MM.1S (cell line): ENCODE data around the gene FOXP1.

ENCODE experiments used
- DNase-seq: peaks from one replicate; pipeline ENCODE4 v3.0.0-alpha.2; 2015
- H2AFZ ChIP-seq: fragments of 300-600 bp; sonication (generic); 2 replicates; pipeline ENCODE4 v1.6.0; 2016; ENCODE audit warnings: antibody characterized with exemption, low read length
- H3F3A ChIP-seq: fragments of 300-600 bp; sonication (generic); 2 replicates; pipeline ENCODE4 v1.6.1; 2016; ENCODE audit warnings: mild to moderate bottlenecking, antibody characterized with exemption, low read length, moderate library complexity, mixed read lengths; ENCODE audit not compliant: insufficient read depth
- H3K27ac ChIP-seq: fragments of 300-600 bp; sonication (generic); 2 replicates; pipeline ENCODE4 v1.5.1; 2016; ENCODE audit warnings: mild to moderate bottlenecking, low read length
- H3K27me3 ChIP-seq: fragments of 300-600 bp; sonication (generic); replicated peaks from 2 replicates; pipeline ENCODE4 v1.6.0; 2016; ENCODE audit warnings: low read length; ENCODE audit not compliant: insufficient read depth
- H3K36me3 ChIP-seq: fragments of 300-600 bp; sonication (generic); replicated peaks from 2 replicates; pipeline ENCODE4 v1.6.1; 2016; ENCODE audit warnings: mild to moderate bottlenecking, low read length, mixed read lengths; ENCODE audit not compliant: insufficient read depth
- H3K4me1 ChIP-seq: fragments of 300-600 bp; sonication (generic); 2 replicates; pipeline ENCODE4 v1.6.1; 2016; ENCODE audit warnings: low read length, mixed read lengths
- H3K4me2 ChIP-seq: fragments of 300-600 bp; sonication (generic); 2 replicates; pipeline ENCODE4 v1.6.0; 2016; ENCODE audit warnings: low read depth, low read length
- H3K4me3 ChIP-seq: fragments of 300-600 bp; sonication (generic); 2 replicates; pipeline ENCODE4 v1.5.1; 2016; ENCODE audit warnings: low read length, mixed read lengths
- H3K79me2 ChIP-seq: fragments of 300-600 bp; sonication (generic); 2 replicates; pipeline ENCODE4 v1.6.1; 2016; ENCODE audit warnings: mixed run types, low read length, mixed read lengths
- H3K9ac ChIP-seq: fragments of 300-600 bp; sonication (generic); 2 replicates; pipeline ENCODE4 v1.6.1; 2016; ENCODE audit warnings: low read length, mixed read lengths
- H3K9me2 ChIP-seq: fragments of 300-600 bp; sonication (generic); replicated peaks from 2 replicates; pipeline ENCODE4 v1.6.1; 2016; ENCODE audit warnings: mild to moderate bottlenecking, low read length, mixed read lengths; ENCODE audit not compliant: insufficient read depth
- H3K9me3 ChIP-seq: fragments of 300-600 bp; sonication (generic); replicated peaks from 2 replicates; pipeline ENCODE4 v1.6.1; 2016; ENCODE audit warnings: mild to moderate bottlenecking, low read length, mixed read lengths; ENCODE audit not compliant: insufficient read depth
- H4K20me1 ChIP-seq: fragments of 300-600 bp; sonication (generic); 2 replicates; pipeline ENCODE4 v1.6.1; 2016; ENCODE audit warnings: mild to moderate bottlenecking, low read length, moderate library complexity, mixed read lengths; ENCODE audit not compliant: insufficient read depth
- EZH2 ChIP-seq: fragments of 300-600 bp; sonication (generic); optimal IDR thresholded peaks from 2 replicates; pipeline ENCODE3; 2017; ENCODE audit warnings: low read depth, mild to moderate bottlenecking, antibody characterized with exemption, low read length, mixed read lengths
- EZH2phosphoT487 ChIP-seq: fragments of 300-600 bp; sonication (generic); IDR thresholded peaks from 2 replicates; pipeline ENCODE4 v1.6.1; 2018; ENCODE audit warnings: antibody characterized with exemption, low read length
- TF ChIP-seq, protein P1 (sequence below): fragments of 300-600 bp; sonication (generic); IDR thresholded peaks from 2 replicates; pipeline ENCODE4 v1.5.1; 2016; ENCODE audit warnings: antibody characterized with exemption, low read length, mixed read lengths

Gene FOXP1

DNA sequence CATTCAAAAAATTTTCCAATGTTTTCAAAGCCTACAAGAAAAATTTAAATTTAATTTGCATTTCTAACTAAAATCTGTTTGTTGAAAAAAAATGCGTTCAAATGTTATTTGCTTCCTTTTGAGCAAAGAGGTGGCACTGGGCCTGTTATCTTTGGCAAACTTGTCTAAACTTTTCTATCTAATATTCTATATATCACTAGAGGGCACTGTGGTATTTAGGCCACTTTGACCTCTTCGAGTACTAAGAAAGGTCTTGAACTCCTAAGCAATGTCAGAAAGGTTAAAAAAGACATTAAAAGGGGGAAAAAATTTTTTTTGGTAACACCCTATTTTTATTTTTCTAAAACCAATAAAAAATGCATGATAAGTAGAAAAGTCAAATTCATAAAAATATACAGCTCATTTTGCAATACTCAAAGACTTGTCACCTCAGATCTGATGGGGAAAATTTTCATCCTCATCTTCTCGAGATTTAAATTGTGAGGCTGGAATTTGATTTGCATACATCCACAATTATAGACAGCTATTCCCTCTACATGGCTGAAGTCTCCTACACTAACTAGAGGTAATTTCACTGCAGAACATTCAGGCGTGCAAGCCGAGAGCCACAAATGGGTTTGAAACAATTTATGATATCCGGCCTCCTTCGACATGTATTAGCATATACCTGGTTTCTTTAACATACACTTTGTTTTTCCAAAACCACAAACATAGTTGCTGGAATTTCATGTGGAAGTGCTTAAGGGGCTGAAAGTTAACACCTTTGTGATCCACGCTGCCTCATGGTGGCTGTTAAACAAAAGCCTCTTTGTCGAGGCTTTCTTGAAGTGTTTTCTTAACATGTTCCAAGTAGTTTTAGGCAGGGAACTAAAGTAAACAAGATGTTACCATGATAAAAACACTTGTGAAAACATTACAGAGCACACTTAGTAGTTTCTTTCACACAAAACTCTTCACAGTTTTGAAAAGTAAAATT lies 576.4 kb downstream of the FOXP1 start:
- peak; percentile 74 for DNase-seq
- peaks cover 23% of the 10 kb centered on the region for H3F3A ChIP-seq
- no peak overlapping the region for H2AFZ ChIP-seq
- no peaks in the 10 kb centered on the region for H3K9me2 ChIP-seq
- H3K27ac ChIP-seq, result no peak overlapping the region
- H3K4me2 ChIP-seq, result no peak overlapping the region
- no peak overlapping the region for H3K9ac ChIP-seq
- H3K27me3 ChIP-seq, result no peaks in the 10 kb centered on the region
- H3K4me1 ChIP-seq, result peaks cover 36% of the 10 kb centered on the region
- H4K20me1 ChIP-seq, result no peaks in the 10 kb centered on the region
- H3K79me2 ChIP-seq, result peaks cover 47% of the 10 kb centered on the region
- H3K4me3 ChIP-seq, result no peak overlapping the region
- no peaks in the 10 kb centered on the region for H3K9me3 ChIP-seq
- no peak for TF ChIP-seq EZH2phosphoT487
- TF ChIP-seq, protein P1, sequence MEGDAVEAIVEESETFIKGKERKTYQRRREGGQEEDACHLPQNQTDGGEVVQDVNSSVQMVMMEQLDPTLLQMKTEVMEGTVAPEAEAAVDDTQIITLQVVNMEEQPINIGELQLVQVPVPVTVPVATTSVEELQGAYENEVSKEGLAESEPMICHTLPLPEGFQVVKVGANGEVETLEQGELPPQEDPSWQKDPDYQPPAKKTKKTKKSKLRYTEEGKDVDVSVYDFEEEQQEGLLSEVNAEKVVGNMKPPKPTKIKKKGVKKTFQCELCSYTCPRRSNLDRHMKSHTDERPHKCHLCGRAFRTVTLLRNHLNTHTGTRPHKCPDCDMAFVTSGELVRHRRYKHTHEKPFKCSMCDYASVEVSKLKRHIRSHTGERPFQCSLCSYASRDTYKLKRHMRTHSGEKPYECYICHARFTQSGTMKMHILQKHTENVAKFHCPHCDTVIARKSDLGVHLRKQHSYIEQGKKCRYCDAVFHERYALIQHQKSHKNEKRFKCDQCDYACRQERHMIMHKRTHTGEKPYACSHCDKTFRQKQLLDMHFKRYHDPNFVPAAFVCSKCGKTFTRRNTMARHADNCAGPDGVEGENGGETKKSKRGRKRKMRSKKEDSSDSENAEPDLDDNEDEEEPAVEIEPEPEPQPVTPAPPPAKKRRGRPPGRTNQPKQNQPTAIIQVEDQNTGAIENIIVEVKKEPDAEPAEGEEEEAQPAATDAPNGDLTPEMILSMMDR, result peak; percentile 55
- TF ChIP-seq EZH2, result no peak
- H3K36me3 ChIP-seq, result no peaks in the 10 kb centered on the region; the same call in 1 of the 2 replicates

DNA sequence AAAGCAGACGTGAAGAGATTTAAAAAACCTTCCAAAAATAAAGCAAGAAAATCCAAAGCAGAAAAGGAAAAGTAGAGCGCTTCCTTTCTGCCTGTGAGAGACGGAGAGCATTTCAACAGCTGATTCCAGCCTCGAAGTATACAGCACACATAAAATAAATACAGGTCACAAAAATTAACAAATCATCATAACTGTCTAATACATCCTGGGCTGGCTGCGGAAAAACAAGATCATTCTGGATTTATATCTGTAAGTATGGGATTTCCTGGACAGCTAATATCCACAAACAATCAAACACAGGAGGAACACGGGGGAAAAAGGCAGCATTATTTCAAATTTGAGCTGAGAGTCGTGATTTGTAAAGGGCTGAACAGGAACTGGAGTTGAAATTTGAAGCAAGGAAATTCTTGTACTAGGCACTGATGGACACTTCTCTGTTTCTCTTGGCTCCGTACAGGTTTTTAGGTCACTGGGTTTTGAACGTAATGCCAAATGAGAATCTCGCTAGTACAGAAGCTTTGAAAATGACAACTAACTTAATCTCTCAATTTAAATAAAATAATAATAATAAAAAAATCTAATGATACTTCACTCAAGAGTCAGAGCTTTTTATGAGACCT lies 577.7 kb downstream of the FOXP1 start:
- H4K20me1 ChIP-seq, result no peaks in the 10 kb centered on the region
- H3K36me3 ChIP-seq, result no peaks in the 10 kb centered on the region; the same call in 1 of the 2 replicates
- no peaks in the 10 kb centered on the region for H3K9me3 ChIP-seq
- TF ChIP-seq, protein P1, result no peak
- TF ChIP-seq EZH2, result no peak
- no peak for TF ChIP-seq EZH2phosphoT487
- H3F3A ChIP-seq, result peaks cover 10% of the 10 kb centered on the region
- peaks cover 36% of the 10 kb centered on the region for H3K4me1 ChIP-seq
- no peak overlapping the region for H3K4me2 ChIP-seq
- H3K9ac ChIP-seq, result no peak overlapping the region
- H3K27me3 ChIP-seq, result no peaks in the 10 kb centered on the region
- H3K79me2 ChIP-seq, result peaks cover 55% of the 10 kb centered on the region
- DNase-seq, result no peak
- no peak overlapping the region for H3K4me3 ChIP-seq
- no peaks in the 10 kb centered on the region for H3K9me2 ChIP-seq
- H3K27ac ChIP-seq, result no peak overlapping the region
- no peak overlapping the region for H2AFZ ChIP-seq

DNA sequence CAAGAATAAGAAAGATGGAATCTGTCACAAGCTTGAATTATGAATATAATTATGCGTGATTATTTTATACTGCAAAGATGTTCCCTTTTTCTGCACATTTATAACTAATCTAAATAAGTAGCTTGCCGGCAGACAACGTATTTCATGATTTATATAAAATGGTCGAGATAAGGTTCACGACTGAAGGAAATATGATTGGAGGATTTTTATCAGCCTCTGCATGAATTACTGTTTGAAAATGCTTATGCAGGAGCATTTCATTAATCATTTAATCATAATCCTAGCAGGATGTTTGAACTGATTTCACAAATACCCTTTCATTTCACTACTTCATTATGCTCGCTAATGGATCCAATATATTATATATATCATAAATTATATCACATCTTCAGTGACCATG lies 580.0 kb downstream of the FOXP1 start:
- no peak for DNase-seq
- H3K4me2 ChIP-seq, result no peak overlapping the region
- H3K27ac ChIP-seq, result no peak overlapping the region
- no peaks in the 10 kb centered on the region; the same call in 1 of the 2 replicates for H3K36me3 ChIP-seq
- H3K4me1 ChIP-seq, result peaks cover 25% of the 10 kb centered on the region
- H3K79me2 ChIP-seq, result peaks cover 40% of the 10 kb centered on the region
- no peak overlapping the region for H2AFZ ChIP-seq
- H3K9ac ChIP-seq, result no peak overlapping the region
- H3K9me2 ChIP-seq, result no peaks in the 10 kb centered on the region
- H3K4me3 ChIP-seq, result no peak overlapping the region
- H3F3A ChIP-seq, result peaks cover 4% of the 10 kb centered on the region; the same call in 1 of the 2 replicates
- no peaks in the 10 kb centered on the region for H3K27me3 ChIP-seq
- no peaks in the 10 kb centered on the region for H3K9me3 ChIP-seq
- no peaks in the 10 kb centered on the region for H4K20me1 ChIP-seq
- TF ChIP-seq, protein P1, result no peak
- no peak for TF ChIP-seq EZH2
- TF ChIP-seq EZH2phosphoT487, result no peak
